Natural killer cell (primary cell): ENCODE measurements around the gene KDM5B. TPM values are rescaled to one million over a fixed set of nuclear protein-coding genes. Genes with fewer than 3 reads are reported as not detected.

Source experiments
- ATAC-seq, 3 donors: fragments of 150-1000 bp in 2 of 3; fragments of 200-7000 bp in 1 of 3; cut with Tn5 transposase; 1 replicate in 1 of 3; 2 replicates in 2 of 3; pipeline ENCODE4 v1.10.0; 2021; ENCODE audit warnings: mild to moderate bottlenecking in 2 of 3, moderate library complexity in 2 of 3
- DNase-seq, 2 donors: peaks; one replicate each; pipeline versions ENCODE4 v3.0.0 to v3.0.0-alpha.2; 2013 to 2021; ENCODE audit warnings: mixed read lengths in 1 of 2
- H3K27ac ChIP-seq: one replicate; pipeline ENCODE4 v1.5.1; 2013; ENCODE audit warnings: mild to moderate bottlenecking, low read length
- H3K27me3 ChIP-seq: one replicate; pipeline ENCODE4 v1.6.1; 2013; ENCODE audit warnings: low read length; ENCODE audit not compliant: control insufficient read depth, insufficient read depth
- H3K36me3 ChIP-seq: one replicate; pipeline ENCODE4 v1.6.1; 2013; ENCODE audit warnings: low read length; ENCODE audit not compliant: control insufficient read depth, insufficient read depth
- H3K4me1 ChIP-seq: one replicate; pipeline ENCODE4 v1.6.1; 2013; ENCODE audit warnings: low read length; ENCODE audit not compliant: control insufficient read depth, insufficient read depth
- H3K4me3 ChIP-seq: one replicate; pipeline ENCODE4 v1.5.1; 2013; ENCODE audit warnings: low read length
- H3K9me3 ChIP-seq: one replicate; pipeline ENCODE4 v1.6.1; 2013; ENCODE audit warnings: low read length; ENCODE audit not compliant: control insufficient read depth, insufficient read depth
- H3K27ac Mint-ChIP-seq, 2 donors: one replicate each; pipeline ENCODE4 v1.8.0; 2022; ENCODE audit warnings: mild to moderate bottlenecking in 2 of 2, mixed read lengths in 2 of 2, moderate library complexity in 1 of 2
- H3K27me3 Mint-ChIP-seq, 2 donors: one replicate each; pipeline ENCODE4 v1.8.0; 2022; ENCODE audit warnings: low read depth in 2 of 2, mixed read lengths in 2 of 2
- H3K36me3 Mint-ChIP-seq: one replicate; pipeline ENCODE4 v1.8.0; 2022; ENCODE audit warnings: mixed read lengths
- H3K4me1 Mint-ChIP-seq, 2 donors: one replicate each; pipeline ENCODE4 v1.8.0; 2022; ENCODE audit warnings: mixed read lengths in 2 of 2
- H3K4me3 Mint-ChIP-seq: one replicate; pipeline ENCODE4 v1.8.0; 2022; ENCODE audit warnings: mild to moderate bottlenecking, moderate library complexity, mixed read lengths
- H3K9me3 Mint-ChIP-seq, 2 donors: one replicate each; pipeline ENCODE4 v1.8.0; 2022; ENCODE audit warnings: mixed read lengths in 2 of 2
- WGBS: methylation state at CpG from one replicate; pipeline ENCODE4 v1.1.7; 2013; ENCODE audit warnings: missing lambda C conversion rate; ENCODE audit not compliant: insufficient coverage; 5-methylcytosine and 5-hydroxymethylcytosine counted together
- intact Hi-C: fragments of 100-400 bp; cut with micrococcal nuclease; formaldehyde crosslinking; loops from one replicate; pipeline ENCODE4 v1.14.2; 2022
- total RNA-seq, 4 donors: library from RNA; stranded (reverse); fragments of 120-200 nt in 1 of 4; gene quantifications; one replicate each; pipeline versions ENCODE4 v1.2.3 to v1.2.4, GENCODE V29; 2013 to 2022
- TF ChIP-seq, protein P1 (sequence below): fragments of 200-600 bp; IDR thresholded peaks from one replicate; pipeline ENCODE4 v1.8.0; 2022; ENCODE audit warnings: antibody characterized with exemption

The KDM5B gene
- total RNA-seq, 3 donors from 2014 or later (not counting 1 experiment from before 2014, with no cell fraction given) = 107 to 121 (median 108) TPM

- no peak overlapping the region for H3K27ac Mint-ChIP-seq
- 86% methylated on average over 5 of the region's 5 CpGs for WGBS
- Histone ChIP-seq H3K36me3 (no peaks in the 10 kb centered on the region), H3K4me3 (no peak overlapping the region), H3K9me3 (no peaks in the 10 kb centered on the region), H3K4me1 (peaks cover 33% of the 10 kb centered on the region), H3K27ac (no peak overlapping the region), H3K27me3 (peaks cover 3% of the 10 kb centered on the region)
- DNase-seq (no peak), ATAC-seq (no peak)
- intact Hi-C loops = no loop called here
- H3K4me1 Mint-ChIP-seq = peaks cover 27 to 33% of the 10 kb centered on the region in 2 donors
- H3K9me3 Mint-ChIP-seq = no peaks in the 10 kb centered on the region
- no peaks in the 10 kb centered on the region for H3K36me3 Mint-ChIP-seq
- peaks cover 7 to 13% of the 10 kb centered on the region in 2 donors for H3K27me3 Mint-ChIP-seq
- TF ChIP-seq, protein P1, sequence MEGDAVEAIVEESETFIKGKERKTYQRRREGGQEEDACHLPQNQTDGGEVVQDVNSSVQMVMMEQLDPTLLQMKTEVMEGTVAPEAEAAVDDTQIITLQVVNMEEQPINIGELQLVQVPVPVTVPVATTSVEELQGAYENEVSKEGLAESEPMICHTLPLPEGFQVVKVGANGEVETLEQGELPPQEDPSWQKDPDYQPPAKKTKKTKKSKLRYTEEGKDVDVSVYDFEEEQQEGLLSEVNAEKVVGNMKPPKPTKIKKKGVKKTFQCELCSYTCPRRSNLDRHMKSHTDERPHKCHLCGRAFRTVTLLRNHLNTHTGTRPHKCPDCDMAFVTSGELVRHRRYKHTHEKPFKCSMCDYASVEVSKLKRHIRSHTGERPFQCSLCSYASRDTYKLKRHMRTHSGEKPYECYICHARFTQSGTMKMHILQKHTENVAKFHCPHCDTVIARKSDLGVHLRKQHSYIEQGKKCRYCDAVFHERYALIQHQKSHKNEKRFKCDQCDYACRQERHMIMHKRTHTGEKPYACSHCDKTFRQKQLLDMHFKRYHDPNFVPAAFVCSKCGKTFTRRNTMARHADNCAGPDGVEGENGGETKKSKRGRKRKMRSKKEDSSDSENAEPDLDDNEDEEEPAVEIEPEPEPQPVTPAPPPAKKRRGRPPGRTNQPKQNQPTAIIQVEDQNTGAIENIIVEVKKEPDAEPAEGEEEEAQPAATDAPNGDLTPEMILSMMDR = no peak
- peak overlapping the region; percentile 28 for H3K4me3 Mint-ChIP-seq
Measured at GRCh38 chr1:202837746-202838262, 29.6 kb upstream of the KDM5B start.

GRCh38 chr1:202836623-202837403 lies 28.6 kb upstream of the KDM5B start:
- no peaks in the 10 kb centered on the region for H3K36me3 ChIP-seq
- peak in 2 of 3 donors; percentile 14 to 65 for ATAC-seq
- Mint-ChIP-seq H3K4me1 (peaks cover 27 to 33% of the 10 kb centered on the region in 2 donors), H3K36me3 (no peaks in the 10 kb centered on the region), H3K27me3 (peaks cover 7 to 13% of the 10 kb centered on the region in 2 donors), H3K27ac (peak overlapping the region in 1 of 2 donors; percentile 22), H3K4me3 (peak overlapping the region; percentile 4), H3K9me3 (no peaks in the 10 kb centered on the region)
- H3K27ac ChIP-seq = no peak overlapping the region
- no peak for DNase-seq
- TF ChIP-seq, protein P1 = no peak
- 27% methylated on average over 5 of the region's 5 CpGs for WGBS
- no peak overlapping the region for H3K4me3 ChIP-seq
- no peaks in the 10 kb centered on the region for H3K9me3 ChIP-seq
- intact Hi-C loops = no loop called here
- peaks cover 3% of the 10 kb centered on the region for H3K27me3 ChIP-seq
- H3K4me1 ChIP-seq = peaks cover 33% of the 10 kb centered on the region

DNA sequence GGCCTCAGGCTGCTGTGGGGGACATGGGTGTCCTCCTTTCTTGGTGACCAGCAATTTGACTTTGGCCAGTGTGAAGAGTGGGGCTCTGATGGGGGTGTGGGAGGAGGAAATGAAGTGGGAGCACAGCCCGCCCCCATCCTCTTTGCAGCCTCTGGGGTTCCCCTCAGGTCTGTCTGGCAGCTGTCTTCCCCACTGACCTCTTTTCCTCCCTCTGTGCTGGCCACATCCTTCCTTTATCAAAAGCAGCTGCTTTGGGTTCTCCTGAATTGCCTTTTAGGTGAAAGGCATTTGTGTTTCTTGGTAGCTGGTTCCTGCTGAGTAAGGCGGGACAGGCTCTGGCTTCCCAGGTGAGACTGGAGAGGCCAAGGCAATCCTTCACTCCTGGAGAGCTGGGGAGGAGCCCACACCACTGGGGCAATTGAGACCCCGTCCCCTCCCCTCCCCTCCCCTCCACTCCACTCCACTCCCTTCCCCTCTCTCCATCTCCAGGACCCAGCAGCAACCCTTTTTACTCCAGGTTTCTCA lies 27.4 kb upstream of the KDM5B start:
- no peaks in the 10 kb centered on the region for H3K36me3 Mint-ChIP-seq
- H3K4me1 ChIP-seq = peaks cover 33% of the 10 kb centered on the region
- no peak overlapping the region for H3K4me3 ChIP-seq
- TF ChIP-seq, protein P1 = no peak
- no peaks in the 10 kb centered on the region for H3K9me3 Mint-ChIP-seq
- 0% methylated on average over 3 of the region's 3 CpGs for WGBS
- ATAC-seq (peak; percentile 87 to 97 (median 89)), DNase-seq (peak; percentile 22 to 58)
- H3K27ac Mint-ChIP-seq = peak overlapping the region; percentile 53 to 65
- peak overlapping the region; percentile 47 for H3K4me3 Mint-ChIP-seq
- intact Hi-C loops = no loop called here
- no peaks in the 10 kb centered on the region for H3K36me3 ChIP-seq
- peaks cover 7 to 13% of the 10 kb centered on the region in 2 donors for H3K27me3 Mint-ChIP-seq
- peaks cover 27 to 33% of the 10 kb centered on the region in 2 donors for H3K4me1 Mint-ChIP-seq
- no peaks in the 10 kb centered on the region for H3K9me3 ChIP-seq
- H3K27ac ChIP-seq = no peak overlapping the region
- peaks cover 3% of the 10 kb centered on the region for H3K27me3 ChIP-seq
